Measurements from ENCODE around the gene DYNC2I2.

DNA sequence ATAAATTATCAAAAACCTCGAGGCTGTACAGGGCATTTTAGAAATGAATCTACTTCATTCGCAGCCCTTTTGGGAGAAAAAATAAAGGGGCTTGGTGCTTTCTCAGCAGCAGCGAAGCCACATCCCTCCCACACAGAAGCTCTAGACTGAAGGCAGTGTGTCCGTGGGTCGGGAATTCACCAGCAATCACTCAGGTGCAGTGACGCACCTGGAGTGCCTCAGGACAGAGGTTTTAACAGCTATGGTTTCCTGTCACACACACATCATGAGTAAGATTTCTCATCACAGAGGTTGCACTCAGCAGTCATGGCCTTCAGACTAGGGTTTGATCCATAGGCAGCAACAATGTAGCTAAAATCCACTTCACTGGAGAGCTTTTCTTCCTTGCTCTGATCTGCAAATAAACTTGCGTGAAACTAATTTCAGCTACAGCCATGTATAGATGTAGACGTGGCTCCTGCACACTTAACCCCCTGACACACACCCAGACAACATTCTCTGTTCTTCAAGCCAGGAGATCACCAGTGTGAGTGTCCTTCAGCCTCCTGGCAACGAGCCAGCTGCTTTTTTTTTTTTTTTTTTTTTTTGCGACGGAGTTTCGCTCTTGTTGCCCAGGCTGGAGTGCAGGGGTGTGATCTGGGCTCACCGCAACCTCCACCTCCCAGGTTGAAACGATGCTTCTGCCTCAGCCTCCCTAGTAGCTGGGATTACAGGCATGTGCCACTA is 34.8 kb downstream of the DYNC2I2 start:
- TF ChIP-seq CTCF (conservative IDR thresholded peaks at IDR 0.05; ENCODE audit: low read length): no peak
- no peak for TF ChIP-seq EZH2phosphoT487 (IDR thresholded peaks at IDR 0.05; ENCODE audit: borderline replicate concordance)
